Right lobe of liver (tissue), 6 donors: Measurements from ENCODE around the gene SLC44A5. TPM values are rescaled to one million over a fixed set of nuclear protein-coding genes. Genes with fewer than 3 reads are reported as not detected.

ENCODE experiments used
- ATAC-seq, 4 donors: fragments of 200-7000 bp; cut with Tn5 transposase; one replicate each; pipeline ENCODE4 v1.9.1; 2020; ENCODE audit warnings: mild to moderate bottlenecking in 4 of 4, moderate library complexity in 4 of 4
- DNase-seq, 3 donors: peaks; one replicate each; pipeline ENCODE4 v3.0.0-alpha.2; 2020
- H3K27ac ChIP-seq, 3 donors: fragments of 200-600 bp; one replicate each; pipeline ENCODE4 v1.8.0; 2022
- H3K27me3 ChIP-seq, 2 donors: fragments of 200-600 bp; one replicate each; pipeline ENCODE4 v1.8.0; 2022
- H3K36me3 ChIP-seq, 4 donors: fragments of 200-600 bp; sonication (generic) in 1 of 4; one replicate each; pipeline versions ENCODE4 v1.5.1 to v1.8.0; 2017 to 2022; ENCODE audit warnings: control low read depth in 1 of 4
- H3K4me1 ChIP-seq, 4 donors: fragments of 200-600 bp; sonication (generic) in 1 of 4; one replicate each; pipeline versions ENCODE4 v1.5.1 to v1.8.0; 2017 to 2022; ENCODE audit warnings: control low read depth in 1 of 4
- H3K4me3 ChIP-seq, 3 donors: fragments of 200-600 bp; one replicate each; pipeline ENCODE4 v1.8.0; 2022
- H3K9me3 ChIP-seq, 4 donors: fragments of 200-600 bp; sonication (generic) in 1 of 4; one replicate each; pipeline versions ENCODE4 v1.5.1 to v1.8.0; 2017 to 2022; ENCODE audit warnings: control low read depth in 1 of 4
- CTCF ChIP-seq, 4 donors: fragments of 200-600 bp in 3 of 4; fragments of 450-650 bp in 1 of 4; IDR thresholded peaks; one replicate each; pipeline versions ENCODE4 v1.5.1 to v1.8.0; 2016 to 2022; ENCODE audit warnings: antibody characterized with exemption in 4 of 4, mild to moderate bottlenecking in 2 of 4
- POLR2A ChIP-seq: fragments of 450-650 bp; IDR thresholded peaks from one replicate; pipeline ENCODE4 v1.6.1; 2017; ENCODE audit warnings: antibody characterized with exemption, mild to moderate bottlenecking
- WGBS: methylation state at CpG from one replicate; pipeline ENCODE4 v1.1.6; 2018; ENCODE audit warnings: low coverage, low lambda C conversion rate; ENCODE audit not compliant: insufficient coverage; ENCODE audit errors: missing lambda C conversion rate; 5-methylcytosine and 5-hydroxymethylcytosine counted together
- intact Hi-C, 2 donors: fragments of 100-400 bp; cut with DNase I; formaldehyde crosslinking; loops; one replicate each; pipeline versions ENCODE4 v1.11.2 to v1.14.1; 2022
- total RNA-seq, 6 experiments: library from RNA; depleted of rRNA in 2 of 6; stranded (reverse); fragments of >200 nt in 2 of 6; fragmentation: NEBNext Ultra II Directional in 3 of 6; extraction: Animal tissue kit (Norgen Biotek cat#: 25700) in 3 of 6; gene quantifications; one replicate each; pipeline versions ENCODE4 v1.1.0 to v1.2.4, GENCODE V29; 2016 to 2023
- donor health status: DM: no; HTN: yes; CAD: no.
- donor health status: DM: no; HTN: no; CAD: no.
- donor health status: DM: no; HTN: no; CAD: no.
- donor health status: DM: no; HTN: yes; CAD: no.
- donor health status: DM: no; HTN: yes; CAD: no.

Gene SLC44A5
- total RNA-seq, 6 experiments from 2014 or later, result 0.14 to 1.4 (median 0.59) TPM; not detected in 1

DNA sequence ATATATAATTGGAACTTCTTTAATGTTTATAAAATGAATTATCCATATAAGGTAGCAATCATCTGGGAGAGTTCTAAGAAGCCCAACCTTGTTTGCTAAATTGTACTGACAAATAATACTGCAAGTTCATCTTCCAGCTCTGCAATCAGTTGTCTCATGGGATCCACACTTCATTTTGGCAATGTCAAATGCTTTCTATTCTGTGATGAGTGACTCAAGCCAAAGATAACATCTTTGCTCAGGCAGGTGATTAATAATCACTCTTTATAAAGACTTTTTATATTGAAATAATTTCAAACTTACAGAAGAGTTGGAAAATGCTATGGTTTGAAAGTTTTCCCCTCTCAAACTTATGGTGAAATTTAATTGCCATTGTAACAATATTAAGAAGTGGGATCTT, 67.2 kb downstream of the SLC44A5 start:
- no peaks in the 10 kb centered on the region for H3K9me3 ChIP-seq
- no peak overlapping the region for H3K27ac ChIP-seq
- no peaks in the 10 kb centered on the region for H3K4me1 ChIP-seq
- TF ChIP-seq CTCF (IDR thresholded peaks at IDR 0.05), result no peak
- TF ChIP-seq POLR2A, result no peak
- intact Hi-C loops, result no loop called here
- H3K27me3 ChIP-seq, result no peaks in the 10 kb centered on the region
- no peak overlapping the region for H3K4me3 ChIP-seq
- ATAC-seq (no peak), DNase-seq (no peak)
- no peaks in the 10 kb centered on the region for H3K36me3 ChIP-seq

DNA sequence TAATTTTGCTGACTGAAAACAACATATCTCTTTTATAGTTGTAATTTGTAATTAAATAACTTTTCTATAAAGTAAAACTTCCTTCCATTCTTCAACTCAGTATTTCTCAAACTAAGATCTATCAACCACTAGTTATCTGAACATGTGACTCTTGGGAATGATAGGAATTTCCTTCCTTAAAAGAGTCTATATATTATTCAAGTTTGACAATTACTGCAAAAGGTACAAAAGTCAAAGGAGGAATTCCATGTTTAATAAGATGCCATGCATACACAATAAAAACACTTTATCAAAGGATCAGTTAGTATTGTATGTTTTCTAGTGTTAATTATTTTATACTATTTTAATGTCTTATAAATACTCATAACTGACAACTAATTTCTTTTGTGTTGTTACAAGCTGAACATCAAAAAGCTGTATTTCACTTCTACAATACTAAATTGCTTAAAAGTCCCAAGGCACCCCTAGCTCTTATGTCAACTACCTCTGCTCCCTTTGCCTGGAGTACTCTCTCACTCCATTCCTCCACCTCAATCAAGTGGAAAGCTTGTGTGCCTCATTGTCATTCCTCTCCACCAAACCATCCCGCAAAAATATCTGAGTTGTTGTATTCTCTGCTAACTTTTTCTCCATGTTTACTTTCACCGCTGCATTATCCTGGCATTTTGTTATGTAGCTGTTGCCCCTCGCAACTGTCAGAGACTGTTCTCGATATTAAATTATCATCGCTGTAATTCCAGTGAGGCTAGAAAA, 67.9 kb downstream of the SLC44A5 start:
- ATAC-seq (no peak), DNase-seq (no peak)
- WGBS, result 91% methylated on average over 5 of the region's 5 CpGs
- no peak overlapping the region for H3K4me3 ChIP-seq
- no peak overlapping the region for H3K27ac ChIP-seq
- no peaks in the 10 kb centered on the region for H3K4me1 ChIP-seq
- no peaks in the 10 kb centered on the region for H3K36me3 ChIP-seq
- no peak for TF ChIP-seq CTCF (IDR thresholded peaks at IDR 0.05)
- TF ChIP-seq POLR2A, result no peak
- H3K9me3 ChIP-seq, result no peaks in the 10 kb centered on the region
- no peaks in the 10 kb centered on the region for H3K27me3 ChIP-seq
- intact Hi-C loops, result no loop called here

DNA sequence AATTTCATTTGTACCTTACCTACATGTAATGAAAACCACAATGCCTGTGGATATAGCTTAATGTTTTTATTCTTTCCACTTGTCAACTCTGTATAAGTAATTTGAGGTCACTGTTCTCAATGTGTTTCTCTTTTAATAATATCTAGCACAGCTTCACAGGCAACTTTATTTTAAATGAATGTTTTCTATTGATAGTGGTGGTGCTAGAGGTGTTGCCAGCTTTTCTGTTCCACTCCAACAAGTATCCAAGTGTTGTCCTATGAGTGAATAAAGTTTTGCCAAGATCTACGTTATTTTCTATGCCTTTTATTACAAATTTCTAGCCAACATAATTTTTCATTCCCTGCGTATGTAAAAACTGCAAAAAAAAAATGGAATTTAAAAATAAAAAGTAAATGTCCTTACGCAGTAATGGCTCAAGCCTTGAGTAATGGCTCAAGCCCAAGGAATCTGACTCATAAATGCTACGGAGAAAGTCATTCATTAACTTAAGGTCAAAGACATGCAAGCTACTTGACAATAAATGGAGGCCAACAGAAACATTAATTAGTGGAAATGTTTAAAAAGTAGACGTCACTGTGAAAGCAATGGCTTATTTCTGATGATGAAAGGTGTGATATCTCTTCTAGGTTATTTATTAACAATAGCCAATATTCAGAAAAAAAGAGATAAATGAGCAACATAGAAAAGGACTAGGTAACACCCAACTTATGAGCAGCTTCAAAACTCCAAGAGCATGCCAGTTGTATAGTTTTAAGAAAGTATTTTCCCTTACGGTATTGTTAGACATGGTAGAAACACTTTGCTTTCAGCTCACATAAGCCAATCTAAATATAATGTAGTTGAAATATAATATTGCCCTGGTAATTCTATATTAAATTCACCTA, 71.4 kb downstream of the SLC44A5 start:
- Histone ChIP-seq H3K27ac (no peak overlapping the region), H3K4me1 (no peaks in the 10 kb centered on the region), H3K27me3 (no peaks in the 10 kb centered on the region), H3K36me3 (no peaks in the 10 kb centered on the region), H3K9me3 (no peaks in the 10 kb centered on the region), H3K4me3 (no peak overlapping the region)
- intact Hi-C loops, result no loop called here
- DNase-seq (no peak), ATAC-seq (peak in 2 of 4 donors; percentile 64 to 69)
- 39% methylated on average over 6 of the region's 6 CpGs for WGBS
- TF ChIP-seq CTCF (IDR thresholded peaks at IDR 0.05) (no peak), POLR2A (no peak)

DNA sequence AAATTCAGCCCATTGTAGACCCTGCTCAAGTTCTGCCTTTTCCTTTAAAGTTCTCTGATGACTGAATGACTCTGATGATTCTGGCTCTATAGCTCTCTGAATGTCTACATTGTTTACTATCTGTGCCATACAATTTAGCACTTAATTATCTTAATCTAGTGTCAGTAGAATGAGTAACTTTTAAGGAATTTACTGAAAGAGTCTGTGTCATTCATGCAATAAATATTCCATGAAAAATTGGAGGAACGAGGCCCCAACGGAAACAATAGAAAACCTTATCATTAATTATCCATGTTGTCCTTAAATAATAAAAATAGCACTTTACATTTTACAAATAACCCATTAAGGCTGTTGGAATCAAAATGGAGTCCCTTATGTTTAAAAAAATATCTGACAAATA, 77.8 kb downstream of the SLC44A5 start:
- H3K9me3 ChIP-seq, result no peaks in the 10 kb centered on the region
- H3K36me3 ChIP-seq, result no peaks in the 10 kb centered on the region
- H3K27me3 ChIP-seq, result no peaks in the 10 kb centered on the region
- WGBS, result 42% methylated on average over 2 of the region's 2 CpGs
- H3K4me1 ChIP-seq, result no peaks in the 10 kb centered on the region
- H3K4me3 ChIP-seq, result no peak overlapping the region
- intact Hi-C loops, result no loop called here
- DNase-seq (no peak), ATAC-seq (no peak)
- TF ChIP-seq CTCF (IDR thresholded peaks at IDR 0.05) (no peak), POLR2A (no peak)
- H3K27ac ChIP-seq, result no peak overlapping the region
